SK-N-SH treated with all-trans-retinoic acid at 6 μM for 48 hours (cell line): ENCODE measurements around the gene HAPSTR1.

Source experiments
- ARNTL ChIP-seq: fragments of 450-650 bp; formaldehyde crosslinking; IDR thresholded peaks from 2 replicates; pipeline ENCODE4 v1.5.0; 2020; ENCODE audit warnings: low read depth, mild to moderate bottlenecking, moderate library complexity, borderline replicate concordance
- RARB ChIP-seq: fragments of 250-450 bp; sonication (Bioruptor Pico); IDR thresholded peaks from 2 replicates; pipeline ENCODE4 v1.8.0; 2021; ENCODE audit warnings: mild to moderate bottlenecking, moderate library complexity
- SNAI2 ChIP-seq: fragments of 250-450 bp; sonication (Bioruptor Pico); IDR thresholded peaks from 2 replicates; pipeline ENCODE4 v1.5.0; 2020; ENCODE audit warnings: mild to moderate bottlenecking, moderate library complexity
- TCF4 ChIP-seq: fragments of 250-450 bp; sonication (Bioruptor Pico); IDR thresholded peaks from 2 replicates; pipeline ENCODE4 v1.8.0; 2021; ENCODE audit warnings: mild to moderate bottlenecking, moderate library complexity, borderline replicate concordance
- TOX ChIP-seq: fragments of 250-450 bp; sonication (Bioruptor Pico); IDR thresholded peaks from 2 replicates; pipeline ENCODE4 v1.8.0; 2021; ENCODE audit warnings: mild to moderate bottlenecking, moderate library complexity, borderline replicate concordance
- ZFP3 ChIP-seq: fragments of 250-450 bp; sonication (Bioruptor Pico); IDR thresholded peaks from 2 replicates; pipeline ENCODE4 v1.5.0; 2020; ENCODE audit warnings: mild to moderate bottlenecking, moderate library complexity
- ZFP30 ChIP-seq: fragments of 450-650 bp; formaldehyde crosslinking; IDR thresholded peaks from 2 replicates; pipeline ENCODE4 v1.5.0; 2022; ENCODE audit warnings: mild to moderate bottlenecking, moderate library complexity
- TF ChIP-seq, protein P1 (sequence below): fragments of 250-450 bp; sonication (Bioruptor Pico); IDR thresholded peaks from 2 replicates; pipeline ENCODE4 v1.8.0; 2020; ENCODE audit warnings: mild to moderate bottlenecking, moderate library complexity, borderline replicate concordance
- TF ChIP-seq, protein P2 (sequence below): fragments of 250-450 bp; sonication (Bioruptor Pico); IDR thresholded peaks from 2 replicates; pipeline ENCODE4 v1.8.0; 2021; ENCODE audit warnings: low read depth, mild to moderate bottlenecking, moderate library complexity, borderline replicate concordance
- TF ChIP-seq, protein P3 (sequence below): fragments of 250-450 bp; sonication (Bioruptor Pico); IDR thresholded peaks from 2 replicates; pipeline ENCODE4 v1.5.1; 2020; ENCODE audit warnings: low read depth, mild to moderate bottlenecking, moderate library complexity

DNA sequence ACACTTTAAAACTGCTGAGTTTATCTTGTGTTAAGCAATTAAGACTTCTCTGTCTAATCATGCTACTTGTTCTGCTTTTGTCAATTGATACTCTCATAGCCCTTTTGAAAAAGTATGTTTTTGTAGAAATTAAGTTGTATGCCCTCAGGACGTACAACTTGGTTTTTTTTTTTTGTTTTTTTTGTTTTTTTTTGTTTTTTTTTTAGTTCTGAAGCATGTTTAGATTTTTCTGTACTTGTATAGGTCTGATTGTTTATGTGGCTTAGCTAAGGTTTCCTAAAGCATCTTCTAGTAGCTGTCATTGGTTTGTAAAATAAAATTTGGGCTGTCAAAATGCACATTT is 21.4 kb downstream of the HAPSTR1 start:
- TF ChIP-seq ZFP30 (CRISPR knock-in tag) (no peak), RARB (no peak), ARNTL (CRISPR knock-in tag) (no peak), ZFP3 (CRISPR knock-in tag) (no peak), TOX (CRISPR knock-in tag) (no peak), SNAI2 (no peak), TCF4 (CRISPR knock-in tag) (no peak)
- TF ChIP-seq, protein P1, sequence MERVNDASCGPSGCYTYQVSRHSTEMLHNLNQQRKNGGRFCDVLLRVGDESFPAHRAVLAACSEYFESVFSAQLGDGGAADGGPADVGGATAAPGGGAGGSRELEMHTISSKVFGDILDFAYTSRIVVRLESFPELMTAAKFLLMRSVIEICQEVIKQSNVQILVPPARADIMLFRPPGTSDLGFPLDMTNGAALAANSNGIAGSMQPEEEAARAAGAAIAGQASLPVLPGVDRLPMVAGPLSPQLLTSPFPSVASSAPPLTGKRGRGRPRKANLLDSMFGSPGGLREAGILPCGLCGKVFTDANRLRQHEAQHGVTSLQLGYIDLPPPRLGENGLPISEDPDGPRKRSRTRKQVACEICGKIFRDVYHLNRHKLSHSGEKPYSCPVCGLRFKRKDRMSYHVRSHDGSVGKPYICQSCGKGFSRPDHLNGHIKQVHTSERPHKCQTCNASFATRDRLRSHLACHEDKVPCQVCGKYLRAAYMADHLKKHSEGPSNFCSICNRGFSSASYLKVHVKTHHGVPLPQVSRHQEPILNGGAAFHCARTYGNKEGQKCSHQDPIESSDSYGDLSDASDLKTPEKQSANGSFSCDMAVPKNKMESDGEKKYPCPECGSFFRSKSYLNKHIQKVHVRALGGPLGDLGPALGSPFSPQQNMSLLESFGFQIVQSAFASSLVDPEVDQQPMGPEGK: no peak
- TF ChIP-seq, protein P2, sequence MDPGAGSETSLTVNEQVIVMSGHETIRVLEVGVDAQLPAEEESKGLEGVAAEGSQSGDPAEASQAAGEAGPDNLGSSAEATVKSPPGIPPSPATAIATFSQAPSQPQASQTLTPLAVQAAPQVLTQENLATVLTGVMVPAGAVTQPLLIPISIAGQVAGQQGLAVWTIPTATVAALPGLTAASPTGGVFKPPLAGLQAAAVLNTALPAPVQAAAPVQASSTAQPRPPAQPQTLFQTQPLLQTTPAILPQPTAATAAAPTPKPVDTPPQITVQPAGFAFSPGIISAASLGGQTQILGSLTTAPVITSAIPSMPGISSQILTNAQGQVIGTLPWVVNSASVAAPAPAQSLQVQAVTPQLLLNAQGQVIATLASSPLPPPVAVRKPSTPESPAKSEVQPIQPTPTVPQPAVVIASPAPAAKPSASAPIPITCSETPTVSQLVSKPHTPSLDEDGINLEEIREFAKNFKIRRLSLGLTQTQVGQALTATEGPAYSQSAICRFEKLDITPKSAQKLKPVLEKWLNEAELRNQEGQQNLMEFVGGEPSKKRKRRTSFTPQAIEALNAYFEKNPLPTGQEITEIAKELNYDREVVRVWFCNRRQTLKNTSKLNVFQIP (CRISPR knock-in tag): no peak
- TF ChIP-seq, protein P3, sequence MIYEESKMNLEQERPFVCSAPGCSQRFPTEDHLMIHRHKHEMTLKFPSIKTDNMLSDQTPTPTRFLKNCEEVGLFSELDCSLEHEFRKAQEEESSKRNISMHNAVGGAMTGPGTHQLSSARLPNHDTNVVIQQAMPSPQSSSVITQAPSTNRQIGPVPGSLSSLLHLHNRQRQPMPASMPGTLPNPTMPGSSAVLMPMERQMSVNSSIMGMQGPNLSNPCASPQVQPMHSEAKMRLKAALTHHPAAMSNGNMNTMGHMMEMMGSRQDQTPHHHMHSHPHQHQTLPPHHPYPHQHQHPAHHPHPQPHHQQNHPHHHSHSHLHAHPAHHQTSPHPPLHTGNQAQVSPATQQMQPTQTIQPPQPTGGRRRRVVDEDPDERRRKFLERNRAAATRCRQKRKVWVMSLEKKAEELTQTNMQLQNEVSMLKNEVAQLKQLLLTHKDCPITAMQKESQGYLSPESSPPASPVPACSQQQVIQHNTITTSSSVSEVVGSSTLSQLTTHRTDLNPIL: no peak
